ENCODE data around the gene CSF1R. TPM values are rescaled to one million over a fixed set of nuclear protein-coding genes. Genes with fewer than 3 reads are reported as not detected.

The CSF1R gene
- polyA plus RNA-seq, 4 donors = 4.1 to 31.1 (median 6.1) TPM

GRCh38 chr5:150075233-150075632, 11.1 kb downstream of the CSF1R start:
- H3K27ac ChIP-seq (ENCODE audit: low read depth in 1 of 3, low read length in 2 of 3) = no peak overlapping the region
- peaks cover 0 to 2% (median 0%) of the 10 kb centered on the region in 3 donors for H3K27me3 ChIP-seq (ENCODE audit: control insufficient read depth in 3 of 3, insufficient read depth in 3 of 3, low read length in 3 of 3)
- peaks cover 0 to 3% of the 10 kb centered on the region in 2 donors for H3K9me3 ChIP-seq (ENCODE audit: control insufficient read depth in 2 of 2, insufficient read depth in 1 of 2, low read depth in 1 of 2, low read length in 1 of 2)
- no peaks in the 10 kb centered on the region for H3K36me3 ChIP-seq (ENCODE audit: control insufficient read depth in 3 of 3, insufficient read depth in 2 of 3, low read depth in 1 of 3, low read length in 3 of 3)
- WGBS, 3 donors = 69 to 89% (median 85%) methylated on average over 4 of the region's 4 CpGs
- no peaks in the 10 kb centered on the region for H3K4me1 ChIP-seq (ENCODE audit: control insufficient read depth in 3 of 3, insufficient read depth in 2 of 3, low read depth in 1 of 3, low read length in 2 of 3)
- no peak for FAIRE-seq
- H3K4me3 ChIP-seq (ENCODE audit: low read depth in 1 of 3, low read length in 3 of 3) = no peak overlapping the region
- no peak for DNase-seq

- no peak for FAIRE-seq
- Histone ChIP-seq H3K9me3 (ENCODE audit: control insufficient read depth in 2 of 2, insufficient read depth in 1 of 2, low read depth in 1 of 2, low read length in 1 of 2) (peaks cover 0 to 3% of the 10 kb centered on the region in 2 donors), H3K27ac (ENCODE audit: low read depth in 1 of 3, low read length in 2 of 3) (no peak overlapping the region), H3K4me3 (ENCODE audit: low read depth in 1 of 3, low read length in 3 of 3) (no peak overlapping the region), H3K36me3 (ENCODE audit: control insufficient read depth in 3 of 3, insufficient read depth in 2 of 3, low read depth in 1 of 3, low read length in 3 of 3) (peaks cover 0 to 3% (median 0%) of the 10 kb centered on the region in 3 donors), H3K27me3 (ENCODE audit: control insufficient read depth in 3 of 3, insufficient read depth in 3 of 3, low read length in 3 of 3) (peaks cover 0 to 2% (median 0%) of the 10 kb centered on the region in 3 donors), H3K4me1 (ENCODE audit: control insufficient read depth in 3 of 3, insufficient read depth in 2 of 3, low read depth in 1 of 3, low read length in 2 of 3) (no peaks in the 10 kb centered on the region)
- DNase-seq = no peak
- WGBS, 3 donors = 76 to 79% (median 77%) methylated on average over 3 of the region's 3 CpGs
Observed at GRCh38 chr5:150073677-150074076, 12.7 kb downstream of the CSF1R start.

- FAIRE-seq (no peak), DNase-seq (no peak)
- H3K36me3 ChIP-seq (ENCODE audit: control insufficient read depth in 3 of 3, insufficient read depth in 2 of 3, low read depth in 1 of 3, low read length in 3 of 3) = peaks cover 0 to 3% (median 0%) of the 10 kb centered on the region in 3 donors
- peaks cover 0 to 3% of the 10 kb centered on the region in 2 donors for H3K9me3 ChIP-seq (ENCODE audit: control insufficient read depth in 2 of 2, insufficient read depth in 1 of 2, low read depth in 1 of 2, low read length in 1 of 2)
- peaks cover 0 to 2% (median 0%) of the 10 kb centered on the region in 3 donors for H3K27me3 ChIP-seq (ENCODE audit: control insufficient read depth in 3 of 3, insufficient read depth in 3 of 3, low read length in 3 of 3)
- no peaks in the 10 kb centered on the region for H3K4me1 ChIP-seq (ENCODE audit: control insufficient read depth in 3 of 3, insufficient read depth in 2 of 3, low read depth in 1 of 3, low read length in 2 of 3)
- no peak overlapping the region for H3K4me3 ChIP-seq (ENCODE audit: low read depth in 1 of 3, low read length in 3 of 3)
- H3K27ac ChIP-seq (ENCODE audit: low read depth in 1 of 3, low read length in 2 of 3) = no peak overlapping the region
- WGBS, 3 donors = 83 to 89% (median 87%) methylated on average over 5 of the region's 5 CpGs
Observed at GRCh38 chr5:150073086-150073625, 13.2 kb downstream of the CSF1R start.

GRCh38 chr5:150070821-150071220, 15.5 kb downstream of the CSF1R start:
- H3K9me3 ChIP-seq (ENCODE audit: control insufficient read depth in 2 of 2, insufficient read depth in 1 of 2, low read depth in 1 of 2, low read length in 1 of 2) = peaks cover 0 to 3% of the 10 kb centered on the region in 2 donors
- H3K27ac ChIP-seq (ENCODE audit: low read depth in 1 of 3, low read length in 2 of 3) = no peak overlapping the region
- no peaks in the 10 kb centered on the region for H3K4me1 ChIP-seq (ENCODE audit: control insufficient read depth in 3 of 3, insufficient read depth in 2 of 3, low read depth in 1 of 3, low read length in 2 of 3)
- H3K36me3 ChIP-seq (ENCODE audit: control insufficient read depth in 3 of 3, insufficient read depth in 2 of 3, low read depth in 1 of 3, low read length in 3 of 3) = peaks cover 0 to 3% (median 0%) of the 10 kb centered on the region in 3 donors
- 89 to 95% (median 91%) methylated on average over 3 of the region's 3 CpGs for WGBS, 3 donors
- FAIRE-seq = no peak
- no peak overlapping the region for H3K4me3 ChIP-seq (ENCODE audit: low read depth in 1 of 3, low read length in 3 of 3)
- peaks cover 0 to 2% (median 0%) of the 10 kb centered on the region in 3 donors for H3K27me3 ChIP-seq (ENCODE audit: control insufficient read depth in 3 of 3, insufficient read depth in 3 of 3, low read length in 3 of 3)
- DNase-seq = no peak

- no peak overlapping the region for H3K27ac ChIP-seq (ENCODE audit: low read depth in 1 of 3, low read length in 2 of 3)
- 79 to 87% (median 82%) methylated on average over 20 to 25 of the region's 25 CpGs for WGBS, 3 donors
- no peaks in the 10 kb centered on the region for H3K4me1 ChIP-seq (ENCODE audit: control insufficient read depth in 3 of 3, insufficient read depth in 2 of 3, low read depth in 1 of 3, low read length in 2 of 3)
- peaks cover 0 to 3% (median 0%) of the 10 kb centered on the region in 3 donors for H3K36me3 ChIP-seq (ENCODE audit: control insufficient read depth in 3 of 3, insufficient read depth in 2 of 3, low read depth in 1 of 3, low read length in 3 of 3)
- H3K27me3 ChIP-seq (ENCODE audit: control insufficient read depth in 3 of 3, insufficient read depth in 3 of 3, low read length in 3 of 3) = peaks cover 0 to 2% (median 0%) of the 10 kb centered on the region in 3 donors
- FAIRE-seq (no peak), DNase-seq (no peak)
- H3K4me3 ChIP-seq (ENCODE audit: low read depth in 1 of 3, low read length in 3 of 3) = no peak overlapping the region
- peaks cover 0 to 3% of the 10 kb centered on the region in 2 donors for H3K9me3 ChIP-seq (ENCODE audit: control insufficient read depth in 2 of 2, insufficient read depth in 1 of 2, low read depth in 1 of 2, low read length in 1 of 2)
Observed at GRCh38 chr5:150069672-150070627, 16.4 kb downstream of the CSF1R start.

GRCh38 chr5:150068961-150069645, 17.3 kb downstream of the CSF1R start:
- Histone ChIP-seq H3K27ac (ENCODE audit: low read depth in 1 of 3, low read length in 2 of 3) (no peak overlapping the region), H3K9me3 (ENCODE audit: control insufficient read depth in 2 of 2, insufficient read depth in 1 of 2, low read depth in 1 of 2, low read length in 1 of 2) (peaks cover 0 to 3% of the 10 kb centered on the region in 2 donors), H3K27me3 (ENCODE audit: control insufficient read depth in 3 of 3, insufficient read depth in 3 of 3, low read length in 3 of 3) (peaks cover 0 to 2% (median 0%) of the 10 kb centered on the region in 3 donors), H3K4me3 (ENCODE audit: low read depth in 1 of 3, low read length in 3 of 3) (no peak overlapping the region), H3K4me1 (ENCODE audit: control insufficient read depth in 3 of 3, insufficient read depth in 2 of 3, low read depth in 1 of 3, low read length in 2 of 3) (no peaks in the 10 kb centered on the region), H3K36me3 (ENCODE audit: control insufficient read depth in 3 of 3, insufficient read depth in 2 of 3, low read depth in 1 of 3, low read length in 3 of 3) (peaks cover 0 to 3% (median 0%) of the 10 kb centered on the region in 3 donors)
- DNase-seq (no peak), FAIRE-seq (no peak)
- WGBS, 3 donors = 81 to 88% (median 84%) methylated on average over 12 of the region's 12 CpGs

GRCh38 chr5:150068472-150068871, 17.9 kb downstream of the CSF1R start:
- Histone ChIP-seq H3K4me3 (ENCODE audit: low read depth in 1 of 3, low read length in 3 of 3) (no peak overlapping the region), H3K36me3 (ENCODE audit: control insufficient read depth in 3 of 3, insufficient read depth in 2 of 3, low read depth in 1 of 3, low read length in 3 of 3) (peaks cover 0 to 3% (median 0%) of the 10 kb centered on the region in 3 donors), H3K9me3 (ENCODE audit: control insufficient read depth in 2 of 2, insufficient read depth in 1 of 2, low read depth in 1 of 2, low read length in 1 of 2) (peaks cover 0 to 3% of the 10 kb centered on the region in 2 donors), H3K4me1 (ENCODE audit: control insufficient read depth in 3 of 3, insufficient read depth in 2 of 3, low read depth in 1 of 3, low read length in 2 of 3) (no peaks in the 10 kb centered on the region), H3K27me3 (ENCODE audit: control insufficient read depth in 3 of 3, insufficient read depth in 3 of 3, low read length in 3 of 3) (peaks cover 0 to 2% (median 0%) of the 10 kb centered on the region in 3 donors), H3K27ac (ENCODE audit: low read depth in 1 of 3, low read length in 2 of 3) (no peak overlapping the region)
- no peak for FAIRE-seq
- no peak for DNase-seq
- 44 to 62% (median 58%) methylated on average over 3 to 4 of the region's 4 CpGs for WGBS, 3 donors

- no peak overlapping the region for H3K27ac ChIP-seq (ENCODE audit: low read depth in 1 of 3, low read length in 2 of 3)
- FAIRE-seq = no peak
- H3K27me3 ChIP-seq (ENCODE audit: control insufficient read depth in 3 of 3, insufficient read depth in 3 of 3, low read length in 3 of 3) = peaks cover 0 to 2% (median 0%) of the 10 kb centered on the region in 3 donors
- peaks cover 0 to under 1% of the 10 kb centered on the region in 2 donors for H3K9me3 ChIP-seq (ENCODE audit: control insufficient read depth in 2 of 2, insufficient read depth in 1 of 2, low read depth in 1 of 2, low read length in 1 of 2)
- no peak for DNase-seq
- WGBS, 3 donors = 91 to 95% (median 93%) methylated on average over 6 of the region's 6 CpGs
- peaks cover 0 to 3% (median 0%) of the 10 kb centered on the region in 3 donors for H3K36me3 ChIP-seq (ENCODE audit: control insufficient read depth in 3 of 3, insufficient read depth in 2 of 3, low read depth in 1 of 3, low read length in 3 of 3)
- H3K4me1 ChIP-seq (ENCODE audit: control insufficient read depth in 3 of 3, insufficient read depth in 2 of 3, low read depth in 1 of 3, low read length in 2 of 3) = no peaks in the 10 kb centered on the region
- no peak overlapping the region for H3K4me3 ChIP-seq (ENCODE audit: low read depth in 1 of 3, low read length in 3 of 3)
Observed at GRCh38 chr5:150068071-150068470, 18.3 kb downstream of the CSF1R start.
